OCI-LY1 (cell line): Measurements from ENCODE around the gene TUBGCP6.
"Not testable (repeated sequence)": the region's sequence is repeated elsewhere in the genome, so short reads cannot be mapped to it uniquely, and the experiment has no call there.

Source experiments
- H2AFZ ChIP-seq: fragments of 200-600 bp; sonication (generic), shearing (Covaris generic); 2 replicates; pipeline ENCODE4 v1.6.0; 2014; ENCODE audit warnings: antibody characterized with exemption, mild to moderate bottlenecking, low read length
- H3F3A ChIP-seq: fragments of 200-600 bp; sonication (generic), shearing (Covaris generic); 2 replicates; pipeline ENCODE4 v1.6.0; 2014; ENCODE audit warnings: mild to moderate bottlenecking, antibody characterized with exemption, low read length, moderate library complexity; ENCODE audit not compliant: insufficient read depth
- H3K27ac ChIP-seq: fragments of 200-600 bp; sonication (generic); 2 replicates; pipeline ENCODE4 v1.5.1; 2014; ENCODE audit warnings: low read length, mixed run types, mild to moderate bottlenecking, low read depth; ENCODE audit not compliant: poor library complexity, severe bottlenecking
- H3K27me3 ChIP-seq: fragments of 200-600 bp; sonication (generic); 2 replicates; pipeline ENCODE4 v1.6.0; 2014; ENCODE audit warnings: antibody characterized with exemption, mild to moderate bottlenecking, low read length, moderate library complexity; ENCODE audit not compliant: insufficient read depth
- H3K36me3 ChIP-seq: fragments of 200-600 bp; sonication (generic); 2 replicates; pipeline ENCODE4 v1.6.1; 2014; ENCODE audit warnings: mild to moderate bottlenecking, antibody characterized with exemption, low read length, moderate library complexity, mixed read lengths; ENCODE audit not compliant: insufficient read depth
- H3K4me1 ChIP-seq: fragments of 200-600 bp; sonication (generic); 2 replicates; pipeline ENCODE4 v1.5.1; 2014; ENCODE audit warnings: mild to moderate bottlenecking, low read length, moderate library complexity; ENCODE audit not compliant: insufficient read depth, severe bottlenecking
- H3K4me2 ChIP-seq: fragments of 200-600 bp; sonication (generic), shearing (Covaris generic); 2 replicates; pipeline ENCODE4 v1.6.1; 2014; ENCODE audit warnings: low read length
- H3K4me3 ChIP-seq: fragments of 200-600 bp; sonication (generic); 2 replicates; pipeline ENCODE4 v1.5.1; 2014; ENCODE audit warnings: low read length, low read depth, mild to moderate bottlenecking, mixed read lengths; ENCODE audit not compliant: poor library complexity, severe bottlenecking
- H3K79me2 ChIP-seq: fragments of 200-600 bp; shearing (Covaris generic); 2 replicates; pipeline ENCODE4 v1.6.1; 2016; ENCODE audit warnings: mixed run types, low read length, mixed read lengths; ENCODE audit not compliant: insufficient read depth
- H3K9ac ChIP-seq: fragments of 200-600 bp; sonication (generic), shearing (Covaris generic); 2 replicates; pipeline ENCODE4 v1.6.1; 2014; ENCODE audit warnings: mild to moderate bottlenecking, low read length, mixed read lengths
- H3K9me2 ChIP-seq: fragments of 200-600 bp; sonication (generic), shearing (Covaris generic); 2 replicates; pipeline ENCODE4 v1.6.1; 2014; ENCODE audit warnings: low read depth, mild to moderate bottlenecking, low read length, mixed read lengths
- H3K9me3 ChIP-seq: fragments of 200-600 bp; shearing (Covaris generic); 2 replicates; pipeline ENCODE4 v1.6.1; 2014; ENCODE audit warnings: low read length, mixed read lengths
- H4K20me1 ChIP-seq: fragments of 200-600 bp; sonication (generic), shearing (Covaris generic); 2 replicates; pipeline ENCODE4 v1.6.0; 2016; ENCODE audit warnings: mild to moderate bottlenecking, low read length; ENCODE audit not compliant: insufficient read depth
- CTCF ChIP-seq: fragments of 200-600 bp; sonication (generic), shearing (Covaris generic); IDR thresholded peaks from 2 replicates; pipeline ENCODE4 v1.5.1; 2017; ENCODE audit warnings: mild to moderate bottlenecking, antibody characterized with exemption, low read length, moderate library complexity, mixed read lengths
- EZH2 ChIP-seq: fragments of 200-600 bp; sonication (generic), shearing (Covaris generic); IDR thresholded peaks from 2 replicates; pipeline ENCODE4 v1.8.0; 2017; ENCODE audit warnings: borderline replicate concordance, mixed run types, mild to moderate bottlenecking, antibody characterized with exemption, low read length, moderate library complexity, mixed read lengths

The TUBGCP6 gene

GRCh38 chr22:50206599-50206998 is 38.2 kb downstream of the TUBGCP6 start:
- no peak overlapping the region for H3K4me3 ChIP-seq
- peaks cover 24% of the 10 kb centered on the region for H3K79me2 ChIP-seq
- H3F3A ChIP-seq, result no peaks in the 10 kb centered on the region
- H3K9ac ChIP-seq, result no peak overlapping the region
- H4K20me1 ChIP-seq, result no peaks in the 10 kb centered on the region
- H3K9me2 ChIP-seq, result no peaks in the 10 kb centered on the region
- H3K9me3 ChIP-seq, result no peaks in the 10 kb centered on the region
- peaks cover 44% of the 10 kb centered on the region for H3K4me1 ChIP-seq
- H3K27ac ChIP-seq, result peak overlapping the region; percentile 71
- H3K36me3 ChIP-seq, result peaks cover 70% of the 10 kb centered on the region
- H3K4me2 ChIP-seq, result no peak overlapping the region
- H2AFZ ChIP-seq, result no peak overlapping the region
- peak; percentile 66 for TF ChIP-seq CTCF
- TF ChIP-seq EZH2, result no peak
- H3K27me3 ChIP-seq, result no peaks in the 10 kb centered on the region

GRCh38 chr22:50205781-50206569 is 38.8 kb downstream of the TUBGCP6 start:
- Histone ChIP-seq H3K27me3 (no peaks in the 10 kb centered on the region), H4K20me1 (no peaks in the 10 kb centered on the region), H3K79me2 (peaks cover 25% of the 10 kb centered on the region), H3K4me1 (peaks cover 44% of the 10 kb centered on the region), H3K27ac (peak overlapping the region; percentile 71), H3K4me3 (no peak overlapping the region), H3K4me2 (no peak overlapping the region), H3F3A (no peaks in the 10 kb centered on the region), H3K36me3 (peaks cover 64% of the 10 kb centered on the region), H2AFZ (no peak overlapping the region), H3K9me3 (no peaks in the 10 kb centered on the region), H3K9ac (no peak overlapping the region), H3K9me2 (no peaks in the 10 kb centered on the region)
- TF ChIP-seq EZH2 (no peak), CTCF (no peak)

- H3K9me2 ChIP-seq, H3K27me3 ChIP-seq, H3F3A ChIP-seq, H2AFZ ChIP-seq, H4K20me1 ChIP-seq, H3K9me3 ChIP-seq, H3K4me3 ChIP-seq: not testable (repeated sequence)
- peak overlapping the region; percentile 7; the same call in 1 of the 2 replicates for H3K9ac ChIP-seq
- H3K79me2 ChIP-seq, result peaks cover 25% of the 10 kb centered on the region
- peak overlapping the region; percentile 40 for H3K4me2 ChIP-seq
- H3K4me1 ChIP-seq, result peaks cover 47% of the 10 kb centered on the region
- H3K36me3 ChIP-seq, result peaks cover 55% of the 10 kb centered on the region
- H3K27ac ChIP-seq, result peak overlapping the region; percentile 33
Observed at GRCh38 chr22:50204998-50205397, 39.8 kb downstream of the TUBGCP6 start.

GRCh38 chr22:50204571-50204970 is 40.3 kb downstream of the TUBGCP6 start:
- Histone ChIP-seq H3K36me3 (peaks cover 55% of the 10 kb centered on the region), H4K20me1 (no peaks in the 10 kb centered on the region), H3K4me3 (no peak overlapping the region), H3K27me3 (no peaks in the 10 kb centered on the region), H3K9ac (peak overlapping the region; percentile 7; the same call in 1 of the 2 replicates), H3K79me2 (peaks cover 25% of the 10 kb centered on the region), H2AFZ (no peak overlapping the region), H3K4me2 (peak overlapping the region; percentile 40), H3K9me2 (no peaks in the 10 kb centered on the region), H3K4me1 (peaks cover 51% of the 10 kb centered on the region), H3F3A (0 out of 2 replicates have a peak, but pooled peaks cover under 1% of the 10 kb centered on the region), H3K9me3 (no peaks in the 10 kb centered on the region), H3K27ac (peak overlapping the region; percentile 33)
- no peak for TF ChIP-seq CTCF
- no peak for TF ChIP-seq EZH2
